ENCODE results near the gene IQGAP3. TPM values are rescaled to one million over a fixed set of nuclear protein-coding genes. Genes with fewer than 3 reads are reported as not detected.

The IQGAP3 gene
- total RNA-seq, 1 donor from 2014 or later: 3.7 TPM

GRCh38 chr1:156586892-156587477, 14.6 kb upstream of the IQGAP3 start:
- Histone ChIP-seq H3K9ac (ENCODE audit: low read depth in 1 of 3, low read length in 3 of 3) (no peak overlapping the region), H3K4me3 (ENCODE audit: low read length in 3 of 3) (no peak overlapping the region), H3K27me3 (ENCODE audit: control insufficient read depth in 3 of 3, insufficient read depth in 3 of 3, low read length in 3 of 3) (no peaks in the 10 kb centered on the region), H3K27ac (ENCODE audit: low read depth, low read length) (no peak overlapping the region), H3K9me3 (ENCODE audit: control insufficient read depth in 3 of 3, low read length in 3 of 3) (no peaks in the 10 kb centered on the region), H3K36me3 (ENCODE audit: control insufficient read depth in 3 of 3, insufficient read depth in 3 of 3, low read length in 3 of 3) (no peaks in the 10 kb centered on the region), H3K4me1 (ENCODE audit: control insufficient read depth in 3 of 3, insufficient read depth in 3 of 3, low read length in 3 of 3) (peaks cover 7 to 16% (median 10%) of the 10 kb centered on the region in 3 donors)

- no peak overlapping the region for H3K4me3 ChIP-seq (ENCODE audit: low read length in 3 of 3)
- H3K9me3 ChIP-seq (ENCODE audit: control insufficient read depth in 3 of 3, low read length in 3 of 3): no peaks in the 10 kb centered on the region
- H3K36me3 ChIP-seq (ENCODE audit: control insufficient read depth in 3 of 3, insufficient read depth in 3 of 3, low read length in 3 of 3): no peaks in the 10 kb centered on the region
- no peak overlapping the region for H3K27ac ChIP-seq (ENCODE audit: low read depth, low read length)
- H3K9ac ChIP-seq (ENCODE audit: low read depth in 1 of 3, low read length in 3 of 3): no peak overlapping the region
- peaks cover 5 to 14% (median 9%) of the 10 kb centered on the region in 3 donors for H3K4me1 ChIP-seq (ENCODE audit: control insufficient read depth in 3 of 3, insufficient read depth in 3 of 3, low read length in 3 of 3)
- no peaks in the 10 kb centered on the region for H3K27me3 ChIP-seq (ENCODE audit: control insufficient read depth in 3 of 3, insufficient read depth in 3 of 3, low read length in 3 of 3)
These were observed 14.0 kb upstream of the IQGAP3 start for GRCh38 chr1:156586323-156586722.

GRCh38 chr1:156584813-156585212, 12.4 kb upstream of the IQGAP3 start:
- Histone ChIP-seq H3K4me1 (ENCODE audit: control insufficient read depth in 3 of 3, insufficient read depth in 3 of 3, low read length in 3 of 3) (peaks cover 0 to 6% (median 4%) of the 10 kb centered on the region in 3 donors), H3K4me3 (ENCODE audit: low read length in 3 of 3) (no peak overlapping the region), H3K9ac (ENCODE audit: low read depth in 1 of 3, low read length in 3 of 3) (no peak overlapping the region), H3K9me3 (ENCODE audit: control insufficient read depth in 3 of 3, low read length in 3 of 3) (no peaks in the 10 kb centered on the region), H3K36me3 (ENCODE audit: control insufficient read depth in 3 of 3, insufficient read depth in 3 of 3, low read length in 3 of 3) (no peaks in the 10 kb centered on the region), H3K27me3 (ENCODE audit: control insufficient read depth in 3 of 3, insufficient read depth in 3 of 3, low read length in 3 of 3) (no peaks in the 10 kb centered on the region), H3K27ac (ENCODE audit: low read depth, low read length) (no peak overlapping the region)

GRCh38 chr1:156583821-156584622, 11.7 kb upstream of the IQGAP3 start:
- Histone ChIP-seq H3K4me3 (ENCODE audit: low read length in 3 of 3) (no peak overlapping the region), H3K36me3 (ENCODE audit: control insufficient read depth in 3 of 3, insufficient read depth in 3 of 3, low read length in 3 of 3) (no peaks in the 10 kb centered on the region), H3K9ac (ENCODE audit: low read depth in 1 of 3, low read length in 3 of 3) (no peak overlapping the region), H3K27ac (ENCODE audit: low read depth, low read length) (no peak overlapping the region), H3K4me1 (ENCODE audit: control insufficient read depth in 3 of 3, insufficient read depth in 3 of 3, low read length in 3 of 3) (peaks cover 0 to 6% (median 4%) of the 10 kb centered on the region in 3 donors), H3K9me3 (ENCODE audit: control insufficient read depth in 3 of 3, low read length in 3 of 3) (no peaks in the 10 kb centered on the region), H3K27me3 (ENCODE audit: control insufficient read depth in 3 of 3, insufficient read depth in 3 of 3, low read length in 3 of 3) (no peaks in the 10 kb centered on the region)

- Histone ChIP-seq H3K4me3 (ENCODE audit: low read length in 3 of 3) (no peak overlapping the region), H3K36me3 (ENCODE audit: control insufficient read depth in 3 of 3, insufficient read depth in 3 of 3, low read length in 3 of 3) (no peaks in the 10 kb centered on the region), H3K9ac (ENCODE audit: low read depth in 1 of 3, low read length in 3 of 3) (peak overlapping the region in 1 of 3 donors; percentile 64), H3K4me1 (ENCODE audit: control insufficient read depth in 3 of 3, insufficient read depth in 3 of 3, low read length in 3 of 3) (peaks cover 0 to 6% (median 4%) of the 10 kb centered on the region in 3 donors), H3K27me3 (ENCODE audit: control insufficient read depth in 3 of 3, insufficient read depth in 3 of 3, low read length in 3 of 3) (no peaks in the 10 kb centered on the region), H3K9me3 (ENCODE audit: control insufficient read depth in 3 of 3, low read length in 3 of 3) (no peaks in the 10 kb centered on the region), H3K27ac (ENCODE audit: low read depth, low read length) (no peak overlapping the region)
These were observed 10.1 kb upstream of the IQGAP3 start for GRCh38 chr1:156582388-156583017.

- H3K9me3 ChIP-seq (ENCODE audit: control insufficient read depth in 3 of 3, low read length in 3 of 3): no peaks in the 10 kb centered on the region
- no peak overlapping the region for H3K4me3 ChIP-seq (ENCODE audit: low read length in 3 of 3)
- no peak overlapping the region for H3K27ac ChIP-seq (ENCODE audit: low read depth, low read length)
- H3K9ac ChIP-seq (ENCODE audit: low read depth in 1 of 3, low read length in 3 of 3): peak overlapping the region in 2 of 3 donors; percentile 12 to 64
- no peaks in the 10 kb centered on the region for H3K36me3 ChIP-seq (ENCODE audit: control insufficient read depth in 3 of 3, insufficient read depth in 3 of 3, low read length in 3 of 3)
- H3K27me3 ChIP-seq (ENCODE audit: control insufficient read depth in 3 of 3, insufficient read depth in 3 of 3, low read length in 3 of 3): no peaks in the 10 kb centered on the region
- peaks cover 0 to 6% (median 4%) of the 10 kb centered on the region in 3 donors for H3K4me1 ChIP-seq (ENCODE audit: control insufficient read depth in 3 of 3, insufficient read depth in 3 of 3, low read length in 3 of 3)
These were observed 9.5 kb upstream of the IQGAP3 start for GRCh38 chr1:156581661-156582387.

- Histone ChIP-seq H3K9ac (ENCODE audit: low read depth in 1 of 3, low read length in 3 of 3) (no peak within 1 kb of the TSS), H3K4me3 (ENCODE audit: low read length in 3 of 3) (no peak within 1 kb of the TSS), H3K36me3 (ENCODE audit: control insufficient read depth in 3 of 3, insufficient read depth in 3 of 3, low read length in 3 of 3) (no peaks in the 10 kb centered on the region), H3K4me1 (ENCODE audit: control insufficient read depth in 3 of 3, insufficient read depth in 3 of 3, low read length in 3 of 3) (peaks cover 0 to 6% (median 4%) of the 10 kb centered on the region in 3 donors), H3K9me3 (ENCODE audit: control insufficient read depth in 3 of 3, low read length in 3 of 3) (no peaks in the 10 kb centered on the region), H3K27me3 (ENCODE audit: control insufficient read depth in 3 of 3, insufficient read depth in 3 of 3, low read length in 3 of 3) (no peaks in the 10 kb centered on the region), H3K27ac (ENCODE audit: low read depth, low read length) (no peak within 1 kb of the TSS)
These were observed 7.1 kb upstream of the IQGAP3 start, which contains the start of gene TTC24 for GRCh38 chr1:156579472-156579871. TTC24 (plus strand) TSS chr1:156579723; CDS start chr1:156581365, 1,642 bp downstream.

GRCh38 chr1:156578055-156578454, 5.7 kb upstream of the IQGAP3 start:
- Histone ChIP-seq H3K9me3 (ENCODE audit: control insufficient read depth in 3 of 3, low read length in 3 of 3) (no peaks in the 10 kb centered on the region), H3K36me3 (ENCODE audit: control insufficient read depth in 3 of 3, insufficient read depth in 3 of 3, low read length in 3 of 3) (no peaks in the 10 kb centered on the region), H3K9ac (ENCODE audit: low read depth in 1 of 3, low read length in 3 of 3) (no peak overlapping the region), H3K4me3 (ENCODE audit: low read length in 3 of 3) (no peak overlapping the region), H3K27me3 (ENCODE audit: control insufficient read depth in 3 of 3, insufficient read depth in 3 of 3, low read length in 3 of 3) (no peaks in the 10 kb centered on the region), H3K4me1 (ENCODE audit: control insufficient read depth in 3 of 3, insufficient read depth in 3 of 3, low read length in 3 of 3) (peaks cover 0 to 6% (median 4%) of the 10 kb centered on the region in 3 donors), H3K27ac (ENCODE audit: low read depth, low read length) (no peak overlapping the region)

- Histone ChIP-seq H3K4me1 (ENCODE audit: control insufficient read depth in 3 of 3, insufficient read depth in 3 of 3, low read length in 3 of 3) (peaks cover 0 to 9% (median 8%) of the 10 kb centered on the region in 3 donors), H3K9ac (ENCODE audit: low read depth in 1 of 3, low read length in 3 of 3) (no peak overlapping the region), H3K9me3 (ENCODE audit: control insufficient read depth in 3 of 3, low read length in 3 of 3) (no peaks in the 10 kb centered on the region), H3K27me3 (ENCODE audit: control insufficient read depth in 3 of 3, insufficient read depth in 3 of 3, low read length in 3 of 3) (no peaks in the 10 kb centered on the region), H3K27ac (ENCODE audit: low read depth, low read length) (no peak overlapping the region), H3K4me3 (ENCODE audit: low read length in 3 of 3) (no peak overlapping the region), H3K36me3 (ENCODE audit: control insufficient read depth in 3 of 3, insufficient read depth in 3 of 3, low read length in 3 of 3) (no peaks in the 10 kb centered on the region)
These were observed 5.2 kb upstream of the IQGAP3 start for GRCh38 chr1:156577550-156577949.

Measured in skeletal muscle tissue (tissue), 4 donors.